SW 1271 (cell line): ENCODE data around the gene DCAF8L1.
"Not testable (repeated sequence)": the region's sequence is repeated elsewhere in the genome, so short reads cannot be mapped to it uniquely, and the experiment has no call there.

Experiments
- DNase-seq, 2 experiments: peaks; one replicate each; lab custom pipeline; 2025; lab: John Stamatoyannopoulos, UW

Gene DCAF8L1

GRCh38 chrX:27981349-27981748, at the start of gene DCAF8L1:
TSS of gene DCAF8L1 (minus strand) at chrX:27981449. CDS start at chrX:27981334, 115 bp downstream.
- no peak for DNase-seq

DNA sequence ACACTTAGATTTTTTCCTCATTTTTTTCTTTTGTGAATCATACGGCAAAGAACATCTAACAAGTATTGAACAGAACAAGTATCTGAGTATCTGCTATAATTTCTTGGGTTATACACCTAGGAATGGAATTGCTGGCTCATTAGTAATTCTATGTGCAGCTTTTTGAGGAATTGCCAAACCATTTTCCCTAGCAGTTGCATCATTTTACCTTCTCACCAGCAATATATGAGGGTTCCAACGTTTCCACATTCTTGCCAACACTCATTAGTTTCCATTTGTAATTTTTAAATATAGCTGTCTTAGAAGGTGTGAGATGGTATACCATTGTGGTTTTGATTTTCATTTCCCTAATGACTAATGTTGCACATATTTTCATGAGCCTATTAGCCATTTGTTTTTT, 41.1 kb upstream of the DCAF8L1 start:
- no peak for DNase-seq

DNA sequence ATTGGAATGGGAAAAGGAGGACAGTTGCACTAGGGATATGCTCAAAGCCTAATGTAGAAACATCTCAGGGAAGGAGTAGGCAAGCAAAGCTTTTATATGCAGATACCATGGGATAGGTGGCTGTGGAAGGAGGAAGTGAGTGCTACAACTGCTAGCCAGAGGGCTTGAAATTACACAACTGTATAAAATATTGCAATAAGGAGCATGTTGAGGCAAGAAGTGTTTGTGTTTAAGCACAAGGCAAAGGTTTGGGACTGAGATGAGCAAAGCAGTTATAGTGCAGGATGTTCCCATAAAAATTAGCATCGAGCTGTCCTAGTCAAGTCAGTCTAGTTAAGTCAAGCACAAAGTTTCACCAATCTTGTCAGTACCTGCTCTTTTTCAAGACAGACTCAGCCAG, 35.6 kb upstream of the DCAF8L1 start:
- no peak for DNase-seq

DNA sequence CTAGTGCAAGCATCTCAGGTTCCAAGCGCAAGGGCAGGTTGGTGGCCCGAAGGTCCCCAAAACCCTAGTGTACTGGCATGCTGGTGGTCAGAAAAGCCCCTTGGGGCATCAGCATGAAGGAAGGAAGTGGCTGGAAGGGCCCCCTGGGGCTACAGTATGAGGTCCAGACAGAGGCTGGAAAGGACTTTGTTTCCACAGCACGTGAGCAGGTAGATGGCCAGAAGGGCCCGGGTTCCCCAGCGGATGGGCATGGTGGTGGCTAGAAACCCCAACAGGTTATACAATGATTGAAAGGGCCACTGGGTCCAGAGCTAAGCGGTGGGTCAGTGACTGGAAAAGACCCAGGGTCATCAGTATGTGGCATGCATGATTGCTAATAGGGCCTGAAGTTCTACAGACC, 34.7 kb upstream of the DCAF8L1 start:
- no peak for DNase-seq

DNA sequence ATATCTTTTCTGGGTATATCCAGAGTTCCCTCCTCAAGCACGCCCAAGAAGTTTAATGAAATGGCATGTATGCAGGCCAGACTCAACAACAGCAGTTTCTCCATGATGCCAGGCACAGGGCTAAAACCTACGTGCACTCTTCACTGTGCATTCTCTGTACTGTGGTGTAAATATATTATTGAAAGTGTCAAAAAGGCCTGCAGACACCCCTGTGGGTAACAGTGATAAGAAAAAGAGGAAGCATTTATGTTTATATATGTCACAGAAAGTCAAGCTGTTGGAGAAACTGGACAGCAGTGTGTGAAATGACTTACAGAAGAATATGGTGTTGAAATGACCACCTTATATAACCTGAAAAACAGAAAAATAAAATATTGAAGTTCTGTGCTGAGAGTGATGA, 29.6 kb upstream of the DCAF8L1 start:
- DNase-seq, result no peak

- no peak for DNase-seq
Measured at GRCh38 chrX:27998666-27999065, 17.4 kb upstream of the DCAF8L1 start.

GRCh38 chrX:27997622-27998021, 16.4 kb upstream of the DCAF8L1 start:
- DNase-seq, result no peak

DNA sequence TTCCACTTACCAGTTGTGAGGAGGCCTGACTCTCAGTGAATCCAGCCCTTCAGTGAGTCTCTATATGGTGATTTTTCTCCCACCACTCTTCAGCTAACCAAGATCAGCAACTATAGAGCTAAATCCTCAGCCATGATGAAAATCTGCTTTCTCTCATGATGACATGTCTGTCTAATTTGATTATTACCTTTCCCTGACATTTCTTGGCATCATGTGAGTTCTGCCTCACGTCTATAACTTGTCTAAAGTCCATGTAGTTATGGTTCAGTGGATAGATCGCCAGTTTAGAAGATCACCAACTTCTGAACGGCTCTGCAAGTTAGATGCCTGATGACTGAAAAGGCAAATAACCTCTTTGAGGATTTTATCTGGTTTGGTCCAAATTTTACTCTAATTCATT, 14.9 kb upstream of the DCAF8L1 start:
- no peak for DNase-seq

GRCh38 chrX:27995611-27996010, 14.4 kb upstream of the DCAF8L1 start:
- DNase-seq, result no peak

DNA sequence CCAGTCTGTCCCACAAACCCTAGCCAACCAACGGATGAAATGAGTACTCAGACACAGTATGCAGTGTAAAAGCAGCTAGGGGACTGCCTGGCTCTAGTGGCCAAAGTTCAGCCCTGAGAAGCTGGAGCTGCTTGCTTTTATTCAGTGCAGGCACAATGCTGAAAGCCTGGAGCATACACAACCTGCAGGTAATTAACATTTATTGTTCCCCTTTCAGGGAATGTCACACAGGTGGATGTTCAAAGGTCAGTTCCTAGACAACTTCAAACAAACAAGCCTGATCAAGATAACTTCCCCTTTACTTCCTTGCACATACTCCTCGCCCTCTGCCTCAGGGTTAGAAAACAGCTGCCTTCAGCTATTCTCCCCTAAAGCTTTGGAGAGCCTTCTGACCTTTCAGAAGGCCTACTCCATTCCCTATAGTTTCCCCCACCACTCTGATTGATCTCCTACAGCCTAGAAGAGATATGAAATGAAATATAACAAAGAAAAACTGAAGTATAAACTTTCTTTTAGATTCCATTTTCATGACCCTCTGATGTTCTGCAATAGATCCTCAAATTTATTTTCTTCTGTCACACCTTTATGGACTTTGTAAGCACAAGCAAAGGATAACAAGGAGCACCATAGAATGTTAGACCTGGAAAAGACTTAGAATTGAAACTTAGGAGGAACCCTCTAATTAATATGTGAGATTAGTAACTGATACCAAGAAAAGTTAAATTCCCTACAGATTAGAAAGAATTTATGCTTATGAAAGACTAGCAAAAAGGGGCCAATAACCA, 6.8 kb upstream of the DCAF8L1 start:
- no peak for DNase-seq

DNA sequence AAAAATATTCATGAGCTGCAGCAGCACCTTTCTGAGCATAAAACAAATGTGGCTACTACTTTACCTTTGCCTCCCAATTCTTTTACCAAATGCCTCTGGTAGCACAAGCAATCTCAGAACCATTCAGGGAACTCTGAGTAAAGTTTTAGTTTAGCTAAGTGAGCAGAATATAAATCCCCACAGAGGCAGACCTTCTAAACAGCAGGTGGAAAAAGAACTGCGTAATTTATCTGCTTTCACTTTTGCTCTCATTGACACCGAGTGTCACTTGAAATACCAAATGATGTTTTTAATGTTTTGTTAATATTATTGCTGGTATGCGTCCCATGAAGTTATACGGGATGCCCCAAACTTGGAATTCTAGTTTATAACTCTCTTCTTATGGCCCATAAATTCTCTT, 4.3 kb downstream of the DCAF8L1 start:
- DNase-seq, result not testable (repeated sequence)

DNA sequence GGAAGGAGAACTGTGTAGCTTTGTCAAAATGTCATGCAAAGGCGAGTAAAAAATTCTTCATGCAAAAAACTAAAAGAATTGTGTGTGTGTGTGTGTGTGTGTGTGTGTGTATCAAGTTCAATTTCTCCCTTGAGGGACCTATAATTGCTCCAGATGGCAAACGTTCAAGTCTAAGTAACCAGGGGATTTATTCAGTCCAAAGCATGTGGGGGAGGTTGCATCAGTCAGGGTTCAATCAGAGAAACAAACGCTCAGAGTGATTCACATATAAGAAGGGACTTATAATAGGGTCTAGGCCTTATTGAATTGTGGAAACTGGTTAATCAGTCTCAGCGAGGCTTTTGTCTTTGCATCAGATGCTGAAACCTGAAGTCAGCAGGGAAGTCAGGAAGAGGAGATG, 5.0 kb downstream of the DCAF8L1 start:
- DNase-seq, result no peak

DNA sequence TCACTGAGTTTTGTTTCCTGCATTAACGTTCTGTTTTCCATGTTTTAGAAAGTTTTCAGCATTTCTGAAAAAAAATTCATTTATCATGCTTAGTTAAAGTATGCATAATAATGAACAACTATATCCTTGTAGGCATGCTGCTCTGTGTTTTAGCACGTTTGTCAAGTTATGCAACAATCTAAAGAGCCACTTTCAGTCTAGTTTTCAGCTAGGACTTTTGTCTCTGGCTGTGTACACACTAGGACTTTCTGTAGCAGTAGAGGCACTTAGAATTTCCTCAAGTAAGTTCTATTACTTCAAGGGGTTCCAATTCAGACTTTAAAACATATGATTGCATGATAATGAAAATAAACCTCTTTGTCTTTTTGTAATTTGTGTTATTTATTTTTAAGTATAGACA, 12.4 kb downstream of the DCAF8L1 start:
- no peak for DNase-seq

- no peak for DNase-seq
Measured at GRCh38 chrX:27968352-27968751, 12.9 kb downstream of the DCAF8L1 start.

DNA sequence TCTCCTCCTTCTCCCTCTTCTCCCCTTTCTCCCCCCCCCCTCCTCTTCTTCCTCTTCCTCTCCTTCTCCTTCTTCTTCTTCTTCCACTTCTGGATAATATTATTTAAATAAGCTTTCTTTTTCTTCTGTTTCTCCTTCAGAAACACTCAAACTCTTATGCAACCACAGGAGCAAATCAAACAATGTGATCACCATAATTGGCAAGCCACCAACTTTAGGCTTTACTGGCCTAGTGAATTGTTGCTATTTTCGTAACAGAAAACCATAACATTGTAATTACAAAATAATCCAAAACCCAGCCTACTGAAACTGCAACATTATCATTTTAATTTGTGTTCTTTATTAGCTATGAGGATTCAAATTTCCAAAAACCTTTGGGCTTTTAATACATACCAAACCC, 14.3 kb downstream of the DCAF8L1 start:
- DNase-seq, result no peak

GRCh38 chrX:27966492-27966891, 14.8 kb downstream of the DCAF8L1 start:
- no peak for DNase-seq

DNA sequence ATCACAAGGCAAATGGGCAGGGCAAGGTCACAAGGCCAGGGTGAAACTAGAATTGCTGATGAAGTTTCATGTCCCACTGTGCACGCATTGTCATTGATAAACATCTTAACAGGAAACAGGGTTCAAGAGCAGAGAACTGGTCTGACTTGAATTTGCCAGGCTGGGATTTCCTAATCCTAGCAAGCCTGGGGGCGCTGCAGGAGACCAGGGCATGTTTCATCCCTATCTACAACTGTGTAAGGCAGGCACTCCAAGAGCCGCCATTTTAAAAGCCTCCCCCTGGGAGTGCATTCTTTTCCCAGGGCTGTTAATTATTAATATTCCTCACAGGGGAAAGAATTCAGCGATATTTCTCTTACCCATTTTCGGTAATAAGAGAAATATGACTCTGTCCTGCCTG, 15.9 kb downstream of the DCAF8L1 start:
- DNase-seq, result not testable (repeated sequence)

DNA sequence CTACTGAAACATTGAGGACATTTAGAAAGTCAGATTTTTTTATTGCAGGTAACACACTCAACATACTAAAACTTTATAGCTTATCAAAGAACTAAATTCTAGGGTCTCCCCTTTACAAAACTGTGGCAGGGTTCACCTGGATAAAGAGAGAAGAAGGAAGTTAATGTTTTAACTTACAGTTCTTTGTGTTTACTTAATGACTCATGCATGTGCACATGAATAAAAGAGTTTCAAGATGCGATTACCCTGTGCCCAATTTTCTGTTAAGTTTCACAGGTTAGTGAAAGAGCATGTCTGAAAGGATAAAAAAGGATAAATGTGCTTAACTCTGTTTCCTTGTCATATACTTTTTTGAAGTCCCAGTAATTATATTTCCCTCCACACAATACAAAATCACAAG, 16.8 kb downstream of the DCAF8L1 start:
- DNase-seq, result no peak

DNA sequence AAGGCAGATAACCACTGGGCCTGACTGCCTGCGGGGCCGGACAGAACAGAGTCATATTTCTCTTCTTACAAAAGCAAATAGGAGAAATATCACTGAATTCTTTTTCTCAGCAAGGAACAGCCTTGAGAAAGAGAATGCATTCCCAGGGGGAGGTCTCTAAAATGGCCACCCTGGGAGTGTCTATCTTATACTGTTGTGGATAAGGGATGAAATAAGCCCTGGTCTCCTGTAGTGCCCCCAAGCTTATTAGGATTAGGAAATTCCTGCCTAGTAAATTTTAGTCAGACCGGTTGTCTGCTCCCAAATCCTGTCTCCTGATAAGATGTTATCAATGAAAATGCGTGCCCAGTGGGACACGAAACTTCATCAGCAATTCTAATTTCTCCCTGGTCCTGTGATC, 20.8 kb downstream of the DCAF8L1 start:
- not testable (repeated sequence) for DNase-seq

DNA sequence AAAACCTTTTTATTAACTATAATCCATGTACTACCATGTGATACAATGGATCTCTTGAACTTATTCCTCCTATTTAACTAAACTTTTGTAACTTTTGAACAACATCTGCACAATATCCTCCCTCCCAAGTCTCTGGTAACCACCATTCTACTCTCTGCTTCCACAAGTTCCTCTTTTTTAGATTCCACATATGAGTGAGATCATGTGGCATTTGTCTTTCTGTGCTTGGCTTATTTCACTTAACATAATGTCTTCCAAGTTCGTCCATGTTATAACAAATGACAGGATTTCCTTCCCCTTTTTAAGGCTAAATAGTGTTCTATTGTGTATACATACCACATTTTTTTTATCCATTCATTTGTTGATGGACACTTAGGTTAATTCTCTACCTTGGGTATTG, 28.1 kb downstream of the DCAF8L1 start:
- DNase-seq, result no peak

DNA sequence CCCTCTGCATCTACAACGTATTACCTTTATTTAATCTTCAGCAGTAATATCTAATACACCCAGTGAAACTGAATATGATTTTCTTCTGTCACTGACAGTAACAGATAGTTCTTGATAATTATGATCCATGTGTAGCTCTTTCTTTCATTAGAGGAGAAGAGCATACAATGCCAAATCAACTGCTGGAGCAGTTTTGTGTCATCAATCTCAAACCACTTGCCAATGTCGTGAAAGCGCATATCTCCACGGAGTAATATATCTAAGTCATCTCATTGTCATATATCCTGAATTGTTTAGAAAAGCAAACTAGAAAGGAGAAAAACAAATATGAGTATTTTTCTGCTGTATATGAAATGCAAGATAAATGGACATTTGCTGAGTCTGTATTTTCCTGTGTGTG, 47.9 kb downstream of the DCAF8L1 start:
- no peak for DNase-seq
